Mucosa of rectum (tissue), 2 donors: Measurements from ENCODE around the gene CHD9.

Source experiments
- H3K27ac ChIP-seq, 2 donors: one replicate each; pipeline ENCODE4 v1.7.0; 2013; ENCODE audit warnings: inconsistent platforms in 2 of 2, low read depth in 2 of 2, low read length in 2 of 2
- H3K27me3 ChIP-seq, 2 donors: one replicate each; pipeline ENCODE4 v1.7.0; 2013; ENCODE audit warnings: low read length in 2 of 2; ENCODE audit not compliant: control insufficient read depth in 2 of 2, insufficient read depth in 2 of 2
- H3K36me3 ChIP-seq, 2 donors: one replicate each; pipeline ENCODE4 v1.7.0; 2013; ENCODE audit warnings: low read length in 2 of 2; ENCODE audit not compliant: control insufficient read depth in 2 of 2, insufficient read depth in 2 of 2
- H3K4me1 ChIP-seq, 2 donors: one replicate each; pipeline ENCODE4 v1.7.0; 2013; ENCODE audit warnings: low read length in 2 of 2, mild to moderate bottlenecking in 1 of 2; ENCODE audit not compliant: control insufficient read depth in 2 of 2, insufficient read depth in 2 of 2
- H3K4me3 ChIP-seq, 2 donors: one replicate each; pipeline ENCODE4 v1.7.0; 2013; ENCODE audit warnings: low read length in 2 of 2
- H3K9ac ChIP-seq, 2 donors: one replicate each; pipeline ENCODE4 v1.7.0; 2013; ENCODE audit warnings: low read length in 2 of 2, low read depth in 1 of 2, mild to moderate bottlenecking in 1 of 2
- H3K9me3 ChIP-seq, 2 donors: one replicate each; pipeline ENCODE4 v1.7.0; 2013; ENCODE audit warnings: low read length in 2 of 2; ENCODE audit not compliant: control insufficient read depth in 2 of 2
- donor health status: healthy.
- donor health status: Normal muscosa, but diverticular disease.

Gene CHD9

DNA sequence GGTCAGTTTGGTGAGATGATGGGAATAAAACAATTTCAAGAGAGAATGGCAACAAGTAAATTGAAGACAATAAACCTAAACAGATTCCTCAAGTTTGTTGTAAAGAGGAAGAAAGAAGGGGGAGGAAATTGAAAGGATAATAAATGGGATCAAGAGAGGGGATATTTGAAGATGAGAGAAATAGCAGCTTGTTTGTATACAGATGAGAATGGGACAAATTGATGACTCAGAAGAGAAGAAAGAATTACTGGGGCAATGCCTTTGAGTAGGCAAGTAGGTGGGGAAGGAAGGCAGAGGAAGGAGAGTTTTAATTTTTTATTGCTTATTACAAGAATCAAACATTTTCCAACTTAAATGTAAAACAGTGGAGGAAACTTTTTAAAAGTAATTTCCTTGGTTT, 98.3 kb downstream of the CHD9 start:
- no peaks in the 10 kb centered on the region for H3K27me3 ChIP-seq
- H3K9ac ChIP-seq: no peak overlapping the region
- no peaks in the 10 kb centered on the region for H3K9me3 ChIP-seq
- no peak overlapping the region for H3K27ac ChIP-seq
- no peaks in the 10 kb centered on the region for H3K4me1 ChIP-seq
- H3K4me3 ChIP-seq: no peak overlapping the region
- H3K36me3 ChIP-seq: peaks cover 18 to 22% of the 10 kb centered on the region in 2 donors

DNA sequence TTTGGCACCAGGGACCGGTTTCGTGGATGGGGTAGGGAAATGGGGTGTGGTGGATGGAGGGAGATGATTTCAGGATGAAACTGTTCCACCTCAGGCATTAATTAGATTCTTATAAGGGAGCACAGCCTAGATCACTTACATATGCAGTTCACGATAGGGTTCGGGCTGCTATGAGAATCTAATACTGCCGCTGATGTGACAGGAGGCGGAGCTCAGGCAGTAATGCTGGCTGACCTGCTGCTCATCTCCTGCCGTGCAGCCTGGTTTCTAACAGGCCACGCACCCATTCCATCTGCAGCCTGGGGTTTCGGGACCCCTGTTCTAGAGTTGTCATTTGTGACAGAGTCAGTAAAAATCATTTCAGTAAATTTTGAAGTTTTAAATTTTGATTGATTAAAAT, 99.7 kb downstream of the CHD9 start:
- Histone ChIP-seq H3K4me3 (no peak overlapping the region), H3K36me3 (peaks cover 20 to 24% of the 10 kb centered on the region in 2 donors), H3K9me3 (no peaks in the 10 kb centered on the region), H3K9ac (no peak overlapping the region), H3K4me1 (no peaks in the 10 kb centered on the region), H3K27me3 (no peaks in the 10 kb centered on the region), H3K27ac (no peak overlapping the region)

DNA sequence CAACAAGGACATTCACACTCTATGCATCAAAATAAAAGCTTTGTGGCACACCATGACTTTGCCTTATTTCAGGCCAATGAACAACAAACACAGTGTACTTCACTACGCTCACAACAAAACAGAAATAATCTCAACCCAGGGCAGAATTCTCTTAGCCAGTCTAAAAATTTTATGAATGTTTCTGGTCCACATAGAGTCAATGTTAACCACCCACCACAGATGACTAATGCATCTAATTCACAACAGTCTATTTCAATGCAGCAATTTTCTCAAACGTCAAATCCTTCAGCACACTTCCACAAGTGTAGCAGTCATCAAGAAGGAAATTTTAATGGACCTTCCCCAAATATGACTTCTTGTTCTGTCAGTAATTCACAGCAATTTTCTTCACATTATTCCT, 101.7 kb downstream of the CHD9 start:
- no peak overlapping the region for H3K4me3 ChIP-seq
- H3K4me1 ChIP-seq: no peaks in the 10 kb centered on the region
- H3K27ac ChIP-seq: no peak overlapping the region

GRCh38 chr16:53159781-53160436, 105.1 kb downstream of the CHD9 start:
- Histone ChIP-seq H3K9me3 (no peaks in the 10 kb centered on the region), H3K27ac (no peak overlapping the region), H3K4me3 (no peak overlapping the region), H3K27me3 (no peaks in the 10 kb centered on the region), H3K36me3 (peaks cover 20 to 24% of the 10 kb centered on the region in 2 donors), H3K4me1 (no peaks in the 10 kb centered on the region), H3K9ac (no peak overlapping the region)

More for the DNA sequence above, 101.7 kb downstream of the CHD9 start:
- no peaks in the 10 kb centered on the region for H3K9me3 ChIP-seq
- H3K36me3 ChIP-seq: peaks cover 20 to 24% of the 10 kb centered on the region in 2 donors
- no peak overlapping the region for H3K9ac ChIP-seq
- H3K27me3 ChIP-seq: no peaks in the 10 kb centered on the region

- Histone ChIP-seq H3K9me3 (no peaks in the 10 kb centered on the region), H3K9ac (no peak overlapping the region), H3K4me1 (no peaks in the 10 kb centered on the region), H3K4me3 (no peak overlapping the region), H3K27me3 (no peaks in the 10 kb centered on the region), H3K36me3 (no peaks in the 10 kb centered on the region), H3K27ac (no peak overlapping the region)
These were observed 111.3 kb downstream of the CHD9 start for GRCh38 chr16:53166099-53166498.

DNA sequence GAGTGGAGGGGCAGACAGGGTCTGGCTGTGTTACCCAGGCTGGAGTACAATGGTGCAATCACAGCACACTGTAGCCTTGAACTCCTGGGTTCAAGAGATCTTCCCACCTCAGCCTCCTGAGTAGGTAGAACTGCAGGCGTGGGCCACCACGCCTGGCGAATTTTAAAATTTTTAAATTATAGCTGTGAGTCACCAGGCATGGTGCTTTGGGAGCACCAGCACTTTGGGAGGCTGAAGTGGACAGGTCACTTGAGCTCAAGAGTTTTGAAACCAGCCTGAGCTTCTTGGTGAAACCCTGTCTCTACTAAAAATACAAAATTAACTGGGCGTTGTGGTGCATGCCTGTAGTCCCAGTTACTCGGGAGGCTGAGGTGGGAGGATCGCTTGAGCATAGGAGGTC, 114.0 kb downstream of the CHD9 start:
- Histone ChIP-seq H3K4me3 (no peak overlapping the region), H3K27me3 (no peaks in the 10 kb centered on the region), H3K9me3 (no peaks in the 10 kb centered on the region), H3K4me1 (no peaks in the 10 kb centered on the region), H3K36me3 (no peaks in the 10 kb centered on the region), H3K9ac (no peak overlapping the region), H3K27ac (no peak overlapping the region)

DNA sequence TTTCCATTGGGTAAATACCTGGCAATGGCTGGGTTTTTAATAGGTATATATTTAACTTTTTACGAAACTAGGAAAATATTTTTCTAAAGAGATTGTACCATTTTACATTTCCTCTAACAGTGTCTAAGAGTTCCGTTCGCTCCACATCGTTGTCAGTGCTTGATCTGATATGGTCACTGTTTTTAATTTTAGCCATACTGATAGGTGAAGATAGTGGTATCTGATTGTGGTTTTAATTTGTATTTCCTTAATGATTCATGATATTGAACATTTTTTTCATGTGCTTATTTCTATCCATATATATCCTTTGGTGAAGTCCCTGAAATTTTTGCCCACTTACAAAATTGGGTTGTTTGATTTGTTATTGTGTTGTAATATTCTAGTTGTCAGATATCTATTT, 117.7 kb downstream of the CHD9 start:
- no peaks in the 10 kb centered on the region for H3K9me3 ChIP-seq
- no peaks in the 10 kb centered on the region for H3K27me3 ChIP-seq
- no peak overlapping the region for H3K9ac ChIP-seq
- peaks cover 5% of the 10 kb centered on the region in 2 donors for H3K36me3 ChIP-seq
- H3K4me3 ChIP-seq: no peak overlapping the region
- H3K27ac ChIP-seq: no peak overlapping the region
- no peaks in the 10 kb centered on the region for H3K4me1 ChIP-seq

GRCh38 chr16:53175118-53175517, 120.3 kb downstream of the CHD9 start:
- Histone ChIP-seq H3K27ac (no peak overlapping the region), H3K9ac (no peak overlapping the region), H3K9me3 (no peaks in the 10 kb centered on the region), H3K36me3 (peaks cover 5 to 8% of the 10 kb centered on the region in 2 donors), H3K27me3 (no peaks in the 10 kb centered on the region), H3K4me3 (no peak overlapping the region), H3K4me1 (no peaks in the 10 kb centered on the region)

DNA sequence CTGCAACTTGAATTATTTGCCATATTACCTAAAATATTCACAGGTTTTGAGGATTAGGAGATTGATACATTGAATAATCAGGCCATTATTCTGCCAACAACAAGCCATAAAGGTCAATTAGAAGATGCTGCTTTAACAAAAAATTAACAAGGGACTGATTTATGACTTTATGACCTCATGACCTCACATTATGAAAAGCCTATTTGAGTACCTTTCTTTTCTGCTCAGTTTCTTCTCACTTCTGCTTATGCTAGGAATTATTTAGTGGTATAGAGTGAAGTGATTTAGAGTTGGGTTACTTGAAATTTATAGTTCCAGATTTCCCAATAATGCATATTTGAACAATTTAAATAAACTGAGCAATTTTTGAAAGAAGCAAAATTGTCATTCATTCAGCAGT, 121.6 kb downstream of the CHD9 start:
- Histone ChIP-seq H3K36me3 (peaks cover 5 to 8% of the 10 kb centered on the region in 2 donors), H3K9me3 (no peaks in the 10 kb centered on the region), H3K9ac (no peak overlapping the region), H3K4me1 (no peaks in the 10 kb centered on the region), H3K4me3 (no peak overlapping the region), H3K27ac (no peak overlapping the region), H3K27me3 (no peaks in the 10 kb centered on the region)

- Histone ChIP-seq H3K4me3 (no peak overlapping the region), H3K27ac (no peak overlapping the region), H3K9ac (no peak overlapping the region), H3K9me3 (peaks cover 0 to 3% of the 10 kb centered on the region in 2 donors), H3K36me3 (peaks cover 5 to 17% of the 10 kb centered on the region in 2 donors), H3K27me3 (no peaks in the 10 kb centered on the region), H3K4me1 (no peaks in the 10 kb centered on the region)
These were observed 128.7 kb downstream of the CHD9 start for GRCh38 chr16:53183442-53183841.
